Measurements from ENCODE around the gene CR2. TPM values are rescaled to one million over a fixed set of nuclear protein-coding genes. Genes with fewer than 3 reads are reported as not detected.

CR2 gene
- polyA plus RNA-seq, 1 donor (not counting 4 experiments of a cell fraction or from before 2014, with no cell fraction given): not detected

DNA sequence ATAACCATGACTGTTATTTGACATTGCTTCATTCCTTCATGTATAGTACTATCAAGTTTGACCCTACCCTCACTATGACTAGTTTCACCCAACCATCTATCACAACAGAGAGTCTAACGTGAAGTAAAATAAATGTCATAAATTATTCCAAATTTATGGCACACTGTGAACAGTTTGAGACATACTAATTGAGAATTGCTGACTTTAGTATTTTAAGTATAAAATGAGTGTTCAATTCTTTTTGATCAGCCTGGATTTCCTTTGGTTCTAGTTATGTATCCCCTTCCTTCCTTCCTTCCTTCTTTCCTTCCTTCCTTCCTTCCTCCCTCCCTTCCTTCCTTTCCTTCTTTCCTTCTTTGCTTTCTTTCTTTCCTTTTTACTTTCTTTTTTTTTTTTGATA lies 56.3 kb downstream of the CR2 start:
- Histone ChIP-seq H3K9me1 (ENCODE audit: control insufficient read depth, extremely low read depth, insufficient read depth, low read length) (no peaks in the 10 kb centered on the region), H3K79me2 (ENCODE audit: control insufficient read depth, insufficient read depth, low read length) (no peaks in the 10 kb centered on the region), H3K4me1 (ENCODE audit: control insufficient read depth, extremely low read depth, insufficient read depth, low read length) (no peaks in the 10 kb centered on the region), H3K4me3 (ENCODE audit: control insufficient read depth in 2 of 3, extremely low read depth in 1 of 3, insufficient read depth in 2 of 3, low read depth in 1 of 3, low read length in 3 of 3) (no peak overlapping the region), H2AFZ (ENCODE audit: control insufficient read depth, low read length) (no peak overlapping the region), H4K20me1 (ENCODE audit: control insufficient read depth, extremely low read depth, insufficient read depth, low read length) (no peaks in the 10 kb centered on the region), H3K9ac (ENCODE audit: control insufficient read depth, extremely low read depth, insufficient read depth, low read length) (no peak overlapping the region), H3K27ac (ENCODE audit: control insufficient read depth, insufficient read depth, low read length) (no peak overlapping the region), H3K27me3 (ENCODE audit: control insufficient read depth, extremely low read depth, insufficient read depth, low read length) (peaks cover 3% of the 10 kb centered on the region), H3K36me3 (ENCODE audit: control insufficient read depth in 2 of 2, extremely low read depth in 1 of 2, insufficient read depth in 2 of 2, low read length in 2 of 2) (no peaks in the 10 kb centered on the region), H3K9me3 (ENCODE audit: control insufficient read depth, low read depth, low read length) (no peaks in the 10 kb centered on the region), H3K4me2 (ENCODE audit: control insufficient read depth, extremely low read depth, insufficient read depth, low read depth, low read length) (no peak overlapping the region)
- DNase-seq (ENCODE audit: low read depth, low spot score) (no peak), FAIRE-seq (no peak)
- TF ChIP-seq EZH2 (IDR thresholded peaks at IDR 0.05; ENCODE audit: low read length): no peak
- TF ChIP-seq, protein P1, sequence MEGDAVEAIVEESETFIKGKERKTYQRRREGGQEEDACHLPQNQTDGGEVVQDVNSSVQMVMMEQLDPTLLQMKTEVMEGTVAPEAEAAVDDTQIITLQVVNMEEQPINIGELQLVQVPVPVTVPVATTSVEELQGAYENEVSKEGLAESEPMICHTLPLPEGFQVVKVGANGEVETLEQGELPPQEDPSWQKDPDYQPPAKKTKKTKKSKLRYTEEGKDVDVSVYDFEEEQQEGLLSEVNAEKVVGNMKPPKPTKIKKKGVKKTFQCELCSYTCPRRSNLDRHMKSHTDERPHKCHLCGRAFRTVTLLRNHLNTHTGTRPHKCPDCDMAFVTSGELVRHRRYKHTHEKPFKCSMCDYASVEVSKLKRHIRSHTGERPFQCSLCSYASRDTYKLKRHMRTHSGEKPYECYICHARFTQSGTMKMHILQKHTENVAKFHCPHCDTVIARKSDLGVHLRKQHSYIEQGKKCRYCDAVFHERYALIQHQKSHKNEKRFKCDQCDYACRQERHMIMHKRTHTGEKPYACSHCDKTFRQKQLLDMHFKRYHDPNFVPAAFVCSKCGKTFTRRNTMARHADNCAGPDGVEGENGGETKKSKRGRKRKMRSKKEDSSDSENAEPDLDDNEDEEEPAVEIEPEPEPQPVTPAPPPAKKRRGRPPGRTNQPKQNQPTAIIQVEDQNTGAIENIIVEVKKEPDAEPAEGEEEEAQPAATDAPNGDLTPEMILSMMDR (optimal IDR thresholded peaks at IDR 0.05 in 1 of 3, IDR thresholded peaks at IDR 0.05 in 1 of 3, conservative IDR thresholded peaks at IDR 0.05 in 1 of 3; ENCODE audit: extremely low read depth in 1 of 3, insufficient read depth in 2 of 3, low read length in 3 of 3): no peak
- dilution Hi-C loops (cut with MboI; ENCODE audit: extremely low pct_ligation_motif_present, low sequenced_read_pairs): no loop called here

DNA sequence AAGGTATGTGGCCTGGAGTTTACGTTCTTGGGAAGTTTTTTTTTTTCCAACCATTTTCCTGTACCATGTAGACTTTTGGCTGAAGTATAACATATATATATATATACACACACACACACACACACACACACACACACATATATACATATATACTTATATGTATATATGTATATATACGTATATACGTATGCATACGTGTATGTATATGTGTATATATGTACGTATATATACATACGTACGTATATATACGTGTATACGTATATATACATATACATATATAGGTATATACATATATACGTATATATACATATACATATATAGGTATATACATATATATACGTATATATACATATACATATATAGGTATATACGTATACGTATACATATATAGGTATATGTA lies 60.8 kb downstream of the CR2 start:
- no peaks in the 10 kb centered on the region for H3K9me1 ChIP-seq (ENCODE audit: control insufficient read depth, extremely low read depth, insufficient read depth, low read length)
- H3K9me3 ChIP-seq (ENCODE audit: control insufficient read depth, low read depth, low read length): no peaks in the 10 kb centered on the region
- TF ChIP-seq EZH2 (IDR thresholded peaks at IDR 0.05; ENCODE audit: low read length): no peak
- TF ChIP-seq, protein P1 (optimal IDR thresholded peaks at IDR 0.05 in 1 of 3, IDR thresholded peaks at IDR 0.05 in 1 of 3, conservative IDR thresholded peaks at IDR 0.05 in 1 of 3; ENCODE audit: extremely low read depth in 1 of 3, insufficient read depth in 2 of 3, low read length in 3 of 3): no peak
- no peak for DNase-seq (ENCODE audit: low read depth, low spot score)
- dilution Hi-C loops (cut with MboI; ENCODE audit: extremely low pct_ligation_motif_present, low sequenced_read_pairs): no loop called here
- no peaks in the 10 kb centered on the region for H3K79me2 ChIP-seq (ENCODE audit: control insufficient read depth, insufficient read depth, low read length)
- H3K4me2 ChIP-seq (ENCODE audit: control insufficient read depth, extremely low read depth, insufficient read depth, low read depth, low read length): no peak overlapping the region
- no peaks in the 10 kb centered on the region for H3K27me3 ChIP-seq (ENCODE audit: control insufficient read depth, extremely low read depth, insufficient read depth, low read length)
- no peaks in the 10 kb centered on the region for H3K4me1 ChIP-seq (ENCODE audit: control insufficient read depth, extremely low read depth, insufficient read depth, low read length)
- H4K20me1 ChIP-seq (ENCODE audit: control insufficient read depth, extremely low read depth, insufficient read depth, low read length): no peaks in the 10 kb centered on the region
- no peaks in the 10 kb centered on the region for H3K36me3 ChIP-seq (ENCODE audit: control insufficient read depth in 2 of 2, extremely low read depth in 1 of 2, insufficient read depth in 2 of 2, low read length in 2 of 2)
- no peak overlapping the region for H3K9ac ChIP-seq (ENCODE audit: control insufficient read depth, extremely low read depth, insufficient read depth, low read length)
- H3K27ac ChIP-seq (ENCODE audit: control insufficient read depth, insufficient read depth, low read length): no peak overlapping the region
- FAIRE-seq: no peak
- H3K4me3 ChIP-seq (ENCODE audit: control insufficient read depth in 2 of 3, extremely low read depth in 1 of 3, insufficient read depth in 2 of 3, low read depth in 1 of 3, low read length in 3 of 3): no peak overlapping the region
- H2AFZ ChIP-seq (ENCODE audit: control insufficient read depth, low read length): no peak overlapping the region

Measured in keratinocyte (primary cell).